DND-41 (cell line): Measurements from ENCODE around the gene ARL6IP4.

Experiments
- ATAC-seq: fragments of 200-7000 bp; cut with Tn5 transposase; 3 replicates; pipeline ENCODE4 v1.9.1; 2021; ENCODE audit warnings: low read depth; ENCODE audit not compliant: insufficient read depth
- DNase-seq: peaks from one replicate; pipeline ENCODE4 v3.0.0-alpha.2; 2020
- H2AFZ ChIP-seq: 2 replicates; pipeline ENCODE4 v1.6.0; 2012; ENCODE audit warnings: low read depth, low read length
- H3K27ac ChIP-seq: 2 replicates; pipeline ENCODE4 v1.5.1; 2012; ENCODE audit warnings: low read length, inconsistent platforms
- H3K27me3 ChIP-seq: fragments of 200-600 bp; sonication (generic); 2 replicates; pipeline ENCODE4 v1.6.0; 2012; ENCODE audit warnings: low read length, mild to moderate bottlenecking, inconsistent platforms; ENCODE audit not compliant: insufficient read depth, poor library complexity
- H3K36me3 ChIP-seq: 2 replicates; pipeline ENCODE4 v1.5.1; 2012; ENCODE audit warnings: low read length, inconsistent platforms; ENCODE audit not compliant: insufficient read depth
- H3K4me1 ChIP-seq: 2 replicates; pipeline ENCODE4 v1.5.1; 2012; ENCODE audit warnings: mild to moderate bottlenecking, low read length; ENCODE audit not compliant: insufficient read depth
- H3K4me2 ChIP-seq: 2 replicates; pipeline ENCODE4 v1.6.0; 2012; ENCODE audit warnings: mild to moderate bottlenecking, moderate library complexity, low read length, inconsistent platforms; ENCODE audit not compliant: insufficient read depth
- H3K4me3 ChIP-seq, 2 experiments: fragments of 200-600 bp in 1 of 2; shearing (Covaris generic) in 1 of 2; 2 replicates each; pipeline ENCODE4 v1.5.1; 2012 to 2016; ENCODE audit warnings: inconsistent platforms in 2 of 2, low read length in 2 of 2, mild to moderate bottlenecking in 2 of 2, low read depth in 1 of 2, moderate library complexity in 1 of 2
- H3K79me2 ChIP-seq: 2 replicates; pipeline ENCODE4 v1.6.0; 2012; ENCODE audit warnings: low read length, inconsistent platforms; ENCODE audit not compliant: insufficient read depth
- H3K9ac ChIP-seq: 2 replicates; pipeline ENCODE4 v1.6.0; 2012; ENCODE audit warnings: low read depth, mild to moderate bottlenecking, inconsistent platforms, low read length, moderate library complexity
- H3K9me3 ChIP-seq: 2 replicates; pipeline ENCODE4 v1.5.1; 2012; ENCODE audit warnings: low read length, moderate library complexity, mild to moderate bottlenecking, inconsistent platforms; ENCODE audit not compliant: insufficient read depth, severe bottlenecking
- H4K20me1 ChIP-seq: 2 replicates; pipeline ENCODE4 v1.6.0; 2012; ENCODE audit warnings: low read length; ENCODE audit not compliant: insufficient read depth
- EZH2 ChIP-seq: IDR thresholded peaks from 3 replicates; pipeline ENCODE4 v1.6.1; 2012; ENCODE audit warnings: borderline replicate concordance, low read depth, mild to moderate bottlenecking, moderate library complexity, low read length, inconsistent platforms; ENCODE audit not compliant: severe bottlenecking
- TF ChIP-seq, protein P1 (sequence below): IDR thresholded peaks from 2 replicates; pipeline ENCODE4 v1.5.1; 2012; ENCODE audit warnings: borderline replicate concordance, low read length, moderate library complexity, mild to moderate bottlenecking; ENCODE audit not compliant: poor library complexity, severe bottlenecking; ENCODE audit errors: extremely low read depth

ARL6IP4 gene

DNA sequence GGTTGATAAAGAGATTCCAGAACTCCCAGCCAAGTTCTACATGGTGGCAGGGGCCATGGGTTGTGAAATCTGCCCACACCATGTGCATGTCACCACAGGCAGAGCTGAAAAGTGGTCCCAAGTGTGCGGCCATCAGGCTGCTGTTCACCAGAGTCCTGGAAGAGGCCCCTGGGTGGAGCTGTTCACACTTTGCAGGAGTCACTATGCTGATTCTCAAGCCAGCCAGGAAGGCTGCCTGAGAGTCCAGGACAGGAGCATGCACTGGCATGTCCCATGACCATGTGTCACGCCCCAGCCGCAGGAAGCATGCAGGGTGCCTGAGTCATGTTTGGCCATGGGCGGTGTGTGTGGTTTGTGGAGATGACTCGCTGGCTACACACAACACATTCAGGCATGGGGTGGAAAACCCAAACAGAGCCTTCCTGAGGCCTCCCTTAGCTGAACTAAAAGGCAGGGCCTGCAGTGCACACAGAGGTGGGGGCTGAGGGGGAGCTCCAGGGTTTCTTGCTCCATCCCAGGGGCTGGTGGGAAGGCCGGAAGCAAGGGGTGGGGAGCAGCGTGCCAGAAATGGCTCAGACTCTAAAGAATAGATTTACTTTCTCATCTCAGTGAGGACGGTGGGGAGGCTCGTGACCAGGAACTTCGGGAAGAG is 33.7 kb upstream of the ARL6IP4 start:
- TF ChIP-seq EZH2, result no peak
- TF ChIP-seq, protein P1, sequence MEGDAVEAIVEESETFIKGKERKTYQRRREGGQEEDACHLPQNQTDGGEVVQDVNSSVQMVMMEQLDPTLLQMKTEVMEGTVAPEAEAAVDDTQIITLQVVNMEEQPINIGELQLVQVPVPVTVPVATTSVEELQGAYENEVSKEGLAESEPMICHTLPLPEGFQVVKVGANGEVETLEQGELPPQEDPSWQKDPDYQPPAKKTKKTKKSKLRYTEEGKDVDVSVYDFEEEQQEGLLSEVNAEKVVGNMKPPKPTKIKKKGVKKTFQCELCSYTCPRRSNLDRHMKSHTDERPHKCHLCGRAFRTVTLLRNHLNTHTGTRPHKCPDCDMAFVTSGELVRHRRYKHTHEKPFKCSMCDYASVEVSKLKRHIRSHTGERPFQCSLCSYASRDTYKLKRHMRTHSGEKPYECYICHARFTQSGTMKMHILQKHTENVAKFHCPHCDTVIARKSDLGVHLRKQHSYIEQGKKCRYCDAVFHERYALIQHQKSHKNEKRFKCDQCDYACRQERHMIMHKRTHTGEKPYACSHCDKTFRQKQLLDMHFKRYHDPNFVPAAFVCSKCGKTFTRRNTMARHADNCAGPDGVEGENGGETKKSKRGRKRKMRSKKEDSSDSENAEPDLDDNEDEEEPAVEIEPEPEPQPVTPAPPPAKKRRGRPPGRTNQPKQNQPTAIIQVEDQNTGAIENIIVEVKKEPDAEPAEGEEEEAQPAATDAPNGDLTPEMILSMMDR, result peak; percentile 13
- Histone ChIP-seq H3K79me2 (no peaks in the 10 kb centered on the region), H3K4me3 (no peak overlapping the region), H3K27me3 (no peaks in the 10 kb centered on the region), H3K27ac (no peak overlapping the region), H3K4me1 (no peaks in the 10 kb centered on the region), H4K20me1 (no peaks in the 10 kb centered on the region; the same call in 1 of the 2 replicates), H3K4me2 (no peak overlapping the region), H3K36me3 (no peaks in the 10 kb centered on the region), H3K9ac (no peak overlapping the region), H3K9me3 (no peaks in the 10 kb centered on the region), H2AFZ (no peak overlapping the region)
- ATAC-seq, result peak; percentile 52
- peak; percentile 18 for DNase-seq

DNA sequence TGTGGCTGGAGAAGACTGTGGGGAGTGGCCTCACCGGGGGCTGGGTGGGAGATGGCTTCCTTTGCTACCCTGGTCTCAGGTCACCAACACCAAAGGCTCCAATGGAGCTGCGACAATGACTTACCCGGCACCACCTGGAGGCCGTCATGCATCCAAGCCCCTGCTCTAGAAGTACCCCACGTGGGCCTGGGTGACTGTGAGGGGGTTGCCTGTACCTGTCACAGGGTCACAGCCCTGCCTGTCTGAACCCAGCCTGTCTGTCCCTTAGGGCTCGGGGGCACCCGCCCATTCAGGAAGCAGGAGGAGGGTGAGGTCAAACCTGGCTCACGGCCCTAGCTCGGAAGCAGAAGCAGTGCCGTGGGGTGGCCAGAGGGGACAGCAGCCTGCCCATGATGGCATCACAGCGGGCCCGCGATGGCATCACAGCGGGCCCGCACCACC is 33.1 kb upstream of the ARL6IP4 start:
- ATAC-seq, result no peak
- Histone ChIP-seq H3K4me3 (no peak overlapping the region), H3K9ac (no peak overlapping the region), H3K9me3 (no peaks in the 10 kb centered on the region), H3K27ac (no peak overlapping the region), H3K4me2 (no peak overlapping the region), H3K36me3 (no peaks in the 10 kb centered on the region), H3K79me2 (no peaks in the 10 kb centered on the region), H2AFZ (no peak overlapping the region), H4K20me1 (no peaks in the 10 kb centered on the region; the same call in 1 of the 2 replicates), H3K27me3 (no peaks in the 10 kb centered on the region), H3K4me1 (no peaks in the 10 kb centered on the region)
- TF ChIP-seq, protein P1, result no peak
- no peak for TF ChIP-seq EZH2
- DNase-seq, result no peak

DNA sequence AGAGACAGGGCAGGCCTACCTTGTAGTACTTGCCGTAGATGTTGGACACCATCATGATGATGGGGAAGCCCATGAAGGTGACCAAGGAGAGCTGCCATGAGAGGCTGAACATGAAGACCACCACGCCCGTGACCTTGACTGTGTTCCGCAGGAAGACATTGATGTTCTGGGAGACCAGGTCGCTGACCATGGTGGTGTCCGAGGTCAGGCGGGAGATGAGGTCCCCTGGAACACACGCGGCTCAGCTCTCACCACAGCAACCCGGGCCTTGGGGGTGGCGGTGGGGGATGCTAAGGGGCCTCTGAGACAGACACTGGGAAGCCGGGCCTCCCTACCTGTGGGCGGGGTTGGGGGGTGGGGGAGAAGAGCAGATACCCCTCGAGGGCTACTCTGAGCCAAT is 31.9 kb upstream of the ARL6IP4 start:
- H2AFZ ChIP-seq, result no peak overlapping the region
- no peak overlapping the region for H3K27ac ChIP-seq
- ATAC-seq (no peak), DNase-seq (no peak)
- H3K27me3 ChIP-seq, result no peaks in the 10 kb centered on the region
- H3K36me3 ChIP-seq, result no peaks in the 10 kb centered on the region
- H3K79me2 ChIP-seq, result no peaks in the 10 kb centered on the region
- TF ChIP-seq, protein P1, result no peak
- TF ChIP-seq EZH2, result no peak
- no peak overlapping the region for H3K9ac ChIP-seq
- no peak overlapping the region for H3K4me2 ChIP-seq
- no peaks in the 10 kb centered on the region; the same call in 1 of the 2 replicates for H4K20me1 ChIP-seq
- H3K9me3 ChIP-seq, result no peaks in the 10 kb centered on the region
- no peaks in the 10 kb centered on the region for H3K4me1 ChIP-seq
- H3K4me3 ChIP-seq, result no peak overlapping the region
